ENCODE results near the gene STKLD1.
"Not testable (repeated sequence)": the region's sequence is repeated elsewhere in the genome, so short reads cannot be mapped to it uniquely, and the experiment has no call there.

Gene STKLD1

GRCh38 chr9:133375724-133376654 lies at the start of gene STKLD1, which contains the start of gene SURF4:
STKLD1 (plus strand) TSS chr9:133376366; CDS start chr9:133376474, 108 bp downstream.
SURF4 (minus strand) TSS chr9:133376060; CDS start chr9:133375969, 91 bp downstream.
- peak; percentile 82 to 88 for DNase-seq (ENCODE audit: low read depth in 2 of 2, low spot score in 1 of 2)

- not testable (repeated sequence) for DNase-seq (ENCODE audit: low read depth in 2 of 2, low spot score in 1 of 2)
These were observed 49.1 kb upstream of the STKLD1 start for GRCh38 chr9:133327021-133327420.

- no peak for DNase-seq (ENCODE audit: low read depth in 2 of 2, low spot score in 1 of 2)
These were observed 48.2 kb upstream of the STKLD1 start for GRCh38 chr9:133327834-133328484.

- not testable (repeated sequence) for DNase-seq (ENCODE audit: low read depth in 2 of 2, low spot score in 1 of 2)
These were observed 46.6 kb upstream of the STKLD1 start for GRCh38 chr9:133329306-133330156.

GRCh38 chr9:133331221-133331620 lies 44.9 kb upstream of the STKLD1 start:
- DNase-seq (ENCODE audit: low read depth in 2 of 2, low spot score in 1 of 2), result no peak

GRCh38 chr9:133331641-133332380 lies 44.4 kb upstream of the STKLD1 start:
- no peak for DNase-seq (ENCODE audit: low read depth in 2 of 2, low spot score in 1 of 2)

- no peak for DNase-seq (ENCODE audit: low read depth in 2 of 2, low spot score in 1 of 2)
These were observed 43.8 kb upstream of the STKLD1 start for GRCh38 chr9:133332381-133332730.

GRCh38 chr9:133333011-133333410 lies 43.2 kb upstream of the STKLD1 start:
- DNase-seq (ENCODE audit: low read depth in 2 of 2, low spot score in 1 of 2), result no peak

GRCh38 chr9:133333566-133333965 lies 42.6 kb upstream of the STKLD1 start:
- DNase-seq (ENCODE audit: low read depth in 2 of 2, low spot score in 1 of 2), result no peak

GRCh38 chr9:133334161-133334560 lies 42.0 kb upstream of the STKLD1 start:
- no peak for DNase-seq (ENCODE audit: low read depth in 2 of 2, low spot score in 1 of 2)

- DNase-seq (ENCODE audit: low read depth in 2 of 2, low spot score in 1 of 2), result not testable (repeated sequence)
These were observed 41.3 kb upstream of the STKLD1 start for GRCh38 chr9:133334888-133335287.

- peak; percentile 85 to 89 for DNase-seq (ENCODE audit: low read depth in 2 of 2, low spot score in 1 of 2)
These were observed 40.0 kb upstream of the STKLD1 start, which contains the start of gene SURF6 for GRCh38 chr9:133335924-133336811. SURF6 (minus strand) TSS chr9:133336188; CDS start chr9:133336132, 56 bp downstream.

- no peak for DNase-seq (ENCODE audit: low read depth in 2 of 2, low spot score in 1 of 2)
These were observed 36.5 kb upstream of the STKLD1 start for GRCh38 chr9:133339641-133340040.

- no peak for DNase-seq (ENCODE audit: low read depth in 2 of 2, low spot score in 1 of 2)
These were observed 35.9 kb upstream of the STKLD1 start for GRCh38 chr9:133340256-133340655.

GRCh38 chr9:133340916-133341315 lies 35.2 kb upstream of the STKLD1 start:
- no peak for DNase-seq (ENCODE audit: low read depth in 2 of 2, low spot score in 1 of 2)

- no peak for DNase-seq (ENCODE audit: low read depth in 2 of 2, low spot score in 1 of 2)
These were observed 34.6 kb upstream of the STKLD1 start for GRCh38 chr9:133341369-133342068.

GRCh38 chr9:133342069-133342406 lies 34.1 kb upstream of the STKLD1 start:
- DNase-seq (ENCODE audit: low read depth in 2 of 2, low spot score in 1 of 2), result no peak

- DNase-seq (ENCODE audit: low read depth in 2 of 2, low spot score in 1 of 2), result no peak
These were observed 33.6 kb upstream of the STKLD1 start for GRCh38 chr9:133342570-133342969.

- no peak for DNase-seq (ENCODE audit: low read depth in 2 of 2, low spot score in 1 of 2)
These were observed 32.1 kb upstream of the STKLD1 start for GRCh38 chr9:133344071-133344470.

All from stimulated activated CD8-positive, alpha-beta memory T cell treated with anti-CD3 and anti-CD28 coated beads, Interleukin-4, amount 100 ng/mL, for 4 hours (primary cell).